Spleen (tissue), 7 donors: ENCODE results near the gene TRIO.

Source experiments
- POLR2A ChIP-seq, 3 donors: fragments of 450-650 bp; IDR thresholded peaks; one replicate each; pipeline ENCODE4 v1.5.1; 2017; ENCODE audit warnings: antibody characterized with exemption in 3 of 3, mild to moderate bottlenecking in 1 of 3
- POLR2AphosphoS5 ChIP-seq, 3 donors: sonication (generic); formaldehyde crosslinking; IDR thresholded peaks; one replicate each; pipeline ENCODE4 v1.5.1; 2017; ENCODE audit warnings: antibody characterized with exemption in 3 of 3
- TF ChIP-seq, protein P1 (sequence below), 11 experiments: fragments of 200-600 bp in 7 of 11; fragments of 450-650 bp in 4 of 11; sonication (generic) in 4 of 11; IDR thresholded peaks in 8 of 11; conservative IDR thresholded peaks in 3 of 11; 1 replicate in 7 of 11; 2 replicates in 4 of 11; pipeline versions ENCODE4 v1.4.0 to v1.8.0; 2016 to 2021; ENCODE audit warnings: antibody characterized with exemption in 11 of 11, inconsistent platforms in 4 of 11, mild to moderate bottlenecking in 1 of 11
- donor health status: DM: no; HTN: no; CAD: no; lungs with moderate emphysema.
- donor health status: DM: no; HTN: no; CAD: no.
- donor health status: DM: no; HTN: no; CAD: no.

DNA sequence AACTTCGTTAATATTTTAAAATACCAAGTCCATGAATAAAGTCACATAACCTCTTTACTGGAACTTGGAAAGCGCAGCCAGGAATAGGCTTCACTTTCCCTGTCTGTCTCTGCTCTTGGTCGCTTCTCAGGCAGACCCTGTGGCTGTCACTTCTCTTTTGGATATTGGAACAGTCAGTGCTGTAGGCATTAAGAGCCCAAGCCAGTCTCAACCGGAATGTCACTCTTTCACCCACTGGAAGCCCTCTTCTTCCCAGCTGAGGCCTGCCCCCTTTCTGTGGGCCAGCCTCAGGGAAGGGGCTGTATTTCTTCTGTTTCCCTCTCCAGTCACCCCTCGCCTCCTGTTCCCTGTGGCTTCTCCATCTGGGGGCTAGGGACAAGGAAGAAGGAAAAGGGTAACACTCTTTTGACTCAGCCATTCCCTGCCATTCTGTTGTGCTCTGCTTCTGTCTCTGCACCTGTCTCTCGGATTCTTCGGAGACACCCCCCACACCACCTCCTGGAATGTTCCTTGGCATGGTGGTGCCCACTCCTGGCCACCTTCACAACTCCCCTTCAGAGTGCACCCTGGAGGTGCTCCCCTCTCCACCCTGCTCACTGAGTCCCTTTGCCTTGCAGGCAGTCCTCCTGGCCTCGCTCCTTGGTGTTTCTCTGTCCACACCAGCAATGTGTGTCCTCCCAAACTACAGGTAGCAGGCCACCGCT is 103.4 kb downstream of the TRIO start:
- TF ChIP-seq, protein P1, sequence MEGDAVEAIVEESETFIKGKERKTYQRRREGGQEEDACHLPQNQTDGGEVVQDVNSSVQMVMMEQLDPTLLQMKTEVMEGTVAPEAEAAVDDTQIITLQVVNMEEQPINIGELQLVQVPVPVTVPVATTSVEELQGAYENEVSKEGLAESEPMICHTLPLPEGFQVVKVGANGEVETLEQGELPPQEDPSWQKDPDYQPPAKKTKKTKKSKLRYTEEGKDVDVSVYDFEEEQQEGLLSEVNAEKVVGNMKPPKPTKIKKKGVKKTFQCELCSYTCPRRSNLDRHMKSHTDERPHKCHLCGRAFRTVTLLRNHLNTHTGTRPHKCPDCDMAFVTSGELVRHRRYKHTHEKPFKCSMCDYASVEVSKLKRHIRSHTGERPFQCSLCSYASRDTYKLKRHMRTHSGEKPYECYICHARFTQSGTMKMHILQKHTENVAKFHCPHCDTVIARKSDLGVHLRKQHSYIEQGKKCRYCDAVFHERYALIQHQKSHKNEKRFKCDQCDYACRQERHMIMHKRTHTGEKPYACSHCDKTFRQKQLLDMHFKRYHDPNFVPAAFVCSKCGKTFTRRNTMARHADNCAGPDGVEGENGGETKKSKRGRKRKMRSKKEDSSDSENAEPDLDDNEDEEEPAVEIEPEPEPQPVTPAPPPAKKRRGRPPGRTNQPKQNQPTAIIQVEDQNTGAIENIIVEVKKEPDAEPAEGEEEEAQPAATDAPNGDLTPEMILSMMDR (IDR thresholded peaks at IDR 0.05 in 8 of 11, conservative IDR thresholded peaks at IDR 0.05 in 3 of 11), result no peak
- TF ChIP-seq POLR2AphosphoS5 (IDR thresholded peaks at IDR 0.05) (no peak), POLR2A (IDR thresholded peaks at IDR 0.05) (no peak)
